Measurements from ENCODE around the gene HECW1. TPM values are rescaled to one million over a fixed set of nuclear protein-coding genes. Genes with fewer than 3 reads are reported as not detected.
"Not testable (repeated sequence)": the region's sequence is repeated elsewhere in the genome, so short reads cannot be mapped to it uniquely, and the experiment has no call there.

HECW1 gene
- total RNA-seq, 2 experiments from 2014 or later = not detected

- ChIA-PET POLR2A (interaction anchor here (0.6 kb wide), 1 partner anchor 124 kb away, joined by 4 read pairs; no protein-coding TSS in a partner anchor), CTCF (no interaction called here)
- no peak overlapping the region for H3K4me3 Mint-ChIP-seq
- ATAC-seq (no peak), DNase-seq (no peak)
- peaks cover 4% of the 10 kb centered on the region for H3K27me3 Mint-ChIP-seq
- no peak overlapping the region for H3K27ac Mint-ChIP-seq
- intact Hi-C loops (cut with DNase I, micrococcal nuclease) = no loop called here
- no peaks in the 10 kb centered on the region for H3K4me1 Mint-ChIP-seq
- H3K36me3 Mint-ChIP-seq (ENCODE audit: low read depth) = no peaks in the 10 kb centered on the region
- H3K9me3 Mint-ChIP-seq (ENCODE audit: low read depth) = no peaks in the 10 kb centered on the region
Measured at GRCh38 chr7:43482679-43483252, 370.3 kb downstream of the HECW1 start.

GRCh38 chr7:43484678-43485395 lies 372.4 kb downstream of the HECW1 start:
- ATAC-seq (no peak), DNase-seq (no peak)
- Mint-ChIP-seq H3K4me1 (no peaks in the 10 kb centered on the region), H3K36me3 (ENCODE audit: low read depth) (no peaks in the 10 kb centered on the region), H3K9me3 (ENCODE audit: low read depth) (no peaks in the 10 kb centered on the region), H3K27ac (no peak overlapping the region), H3K4me3 (no peak overlapping the region), H3K27me3 (peaks cover 4% of the 10 kb centered on the region)
- ChIA-PET CTCF (interaction anchor here (0.7 kb wide), 1 partner anchor 216 kb away, joined by 3 read pairs; no protein-coding TSS in a partner anchor), POLR2A (no interaction called here)
- intact Hi-C loops (cut with DNase I, micrococcal nuclease) = no loop called here

- no peak for ATAC-seq
- ChIA-PET POLR2A (no interaction called here), CTCF (interaction anchor here (0.7 kb wide), 1 partner anchor 215 kb away, joined by 3 read pairs; no protein-coding TSS in a partner anchor)
- H3K4me3 Mint-ChIP-seq = no peak overlapping the region
- no peaks in the 10 kb centered on the region for H3K4me1 Mint-ChIP-seq
- H3K27me3 Mint-ChIP-seq = peaks cover 4% of the 10 kb centered on the region
- H3K9me3 Mint-ChIP-seq (ENCODE audit: low read depth) = no peaks in the 10 kb centered on the region
- H3K36me3 Mint-ChIP-seq (ENCODE audit: low read depth) = no peaks in the 10 kb centered on the region
- H3K27ac Mint-ChIP-seq = no peak overlapping the region
- DNase-seq = no peak
- intact Hi-C loops (cut with DNase I, micrococcal nuclease) = no loop called here
Measured at GRCh38 chr7:43485580-43485979, 373.1 kb downstream of the HECW1 start.

GRCh38 chr7:43486008-43486407 lies 373.6 kb downstream of the HECW1 start:
- DNase-seq; H3K27ac Mint-ChIP-seq; CTCF ChIA-PET; ATAC-seq; H3K27me3 Mint-ChIP-seq; H3K4me1 Mint-ChIP-seq; H3K9me3 Mint-ChIP-seq (ENCODE audit: low read depth); H3K4me3 Mint-ChIP-seq; H3K36me3 Mint-ChIP-seq (ENCODE audit: low read depth); intact Hi-C loops (cut with DNase I, micrococcal nuclease); POLR2A ChIA-PET: not testable (repeated sequence)

- H3K4me1 Mint-ChIP-seq = no peaks in the 10 kb centered on the region
- intact Hi-C loops (cut with DNase I, micrococcal nuclease) = no loop called here
Measured at GRCh38 chr7:43486634-43487033, 374.2 kb downstream of the HECW1 start.

GRCh38 chr7:43487731-43488073 lies 375.3 kb downstream of the HECW1 start:
- ChIA-PET POLR2A (no interaction called here), CTCF (interaction anchor here (1.3 kb wide), 1 partner anchor 9 kb away, joined by 3 read pairs; no protein-coding TSS in a partner anchor)
- Mint-ChIP-seq H3K9me3 (ENCODE audit: low read depth) (no peaks in the 10 kb centered on the region), H3K4me1 (no peaks in the 10 kb centered on the region), H3K27me3 (peaks cover 2% of the 10 kb centered on the region), H3K36me3 (ENCODE audit: low read depth) (no peaks in the 10 kb centered on the region), H3K27ac (no peak overlapping the region), H3K4me3 (no peak overlapping the region)
- intact Hi-C loops (cut with DNase I, micrococcal nuclease) = no loop called here
- ATAC-seq (no peak), DNase-seq (no peak)

More at GRCh38 chr7:43486634-43487033, 374.2 kb downstream of the HECW1 start:
- Mint-ChIP-seq H3K9me3 (ENCODE audit: low read depth) (no peaks in the 10 kb centered on the region), H3K27ac (no peak overlapping the region), H3K4me3 (no peak overlapping the region), H3K36me3 (ENCODE audit: low read depth) (no peaks in the 10 kb centered on the region), H3K27me3 (peaks cover 4% of the 10 kb centered on the region)
- ChIA-PET POLR2A (no interaction called here), CTCF (interaction anchor here (1.1 to 1.3 kb wide), 2 partner anchors 10 to 15 kb away, joined by 3 read pairs; no protein-coding TSS in a partner anchor)
- no peak for ATAC-seq
- no peak for DNase-seq

- peaks cover 2% of the 10 kb centered on the region for H3K27me3 Mint-ChIP-seq
- no peaks in the 10 kb centered on the region for H3K9me3 Mint-ChIP-seq (ENCODE audit: low read depth)
- intact Hi-C loops (cut with DNase I, micrococcal nuclease) = no loop called here
- ATAC-seq (no peak), DNase-seq (no peak)
- H3K4me1 Mint-ChIP-seq = no peaks in the 10 kb centered on the region
- no peaks in the 10 kb centered on the region for H3K36me3 Mint-ChIP-seq (ENCODE audit: low read depth)
- H3K4me3 Mint-ChIP-seq = no peak overlapping the region
- no peak overlapping the region for H3K27ac Mint-ChIP-seq
- CTCF ChIA-PET = interaction anchor here (0.6 kb wide), 1 partner anchor 228 kb away, joined by 3 read pairs; no protein-coding TSS in a partner anchor
- POLR2A ChIA-PET = no interaction called here
Measured at GRCh38 chr7:43489257-43489656, 376.8 kb downstream of the HECW1 start.

- ChIA-PET POLR2A (no interaction called here), CTCF (interaction anchor here (0.8 kb wide), 1 partner anchor 244 kb away, joined by 3 read pairs; no protein-coding TSS in a partner anchor)
- no peaks in the 10 kb centered on the region for H3K4me1 Mint-ChIP-seq
- H3K36me3 Mint-ChIP-seq (ENCODE audit: low read depth) = no peaks in the 10 kb centered on the region
- no peak for DNase-seq
- intact Hi-C loops (cut with DNase I, micrococcal nuclease) = no loop called here
- H3K9me3 Mint-ChIP-seq (ENCODE audit: low read depth) = no peaks in the 10 kb centered on the region
- ATAC-seq = no peak
- no peak overlapping the region for H3K4me3 Mint-ChIP-seq
- H3K27ac Mint-ChIP-seq = no peak overlapping the region
- H3K27me3 Mint-ChIP-seq = peaks cover 2% of the 10 kb centered on the region
Measured at GRCh38 chr7:43490016-43490415, 377.6 kb downstream of the HECW1 start.

GRCh38 chr7:43491123-43491522 lies 378.7 kb downstream of the HECW1 start:
- no peak overlapping the region for H3K4me3 Mint-ChIP-seq
- ChIA-PET POLR2A (no interaction called here), CTCF (interaction anchor here (0.8 kb wide), 1 partner anchor 12 kb away, joined by 3 read pairs; no protein-coding TSS in a partner anchor)
- intact Hi-C loops (cut with DNase I, micrococcal nuclease) = no loop called here
- ATAC-seq (no peak), DNase-seq (no peak)
- no peaks in the 10 kb centered on the region for H3K36me3 Mint-ChIP-seq (ENCODE audit: low read depth)
- H3K4me1 Mint-ChIP-seq = no peaks in the 10 kb centered on the region
- H3K27ac Mint-ChIP-seq = no peak overlapping the region
- H3K27me3 Mint-ChIP-seq = peaks cover 4% of the 10 kb centered on the region
- no peaks in the 10 kb centered on the region for H3K9me3 Mint-ChIP-seq (ENCODE audit: low read depth)

GRCh38 chr7:43491984-43492383 lies 379.5 kb downstream of the HECW1 start:
- ChIA-PET CTCF (interaction anchor here (0.7 kb wide), 1 partner anchor 384 kb away, joined by 3 read pairs; no protein-coding TSS in a partner anchor), POLR2A (no interaction called here)
- H3K27ac Mint-ChIP-seq = no peak overlapping the region
- H3K36me3 Mint-ChIP-seq (ENCODE audit: low read depth) = no peaks in the 10 kb centered on the region
- H3K27me3 Mint-ChIP-seq = peaks cover 6% of the 10 kb centered on the region
- H3K4me3 Mint-ChIP-seq = no peak overlapping the region
- ATAC-seq (no peak), DNase-seq (no peak)
- intact Hi-C loops (cut with DNase I, micrococcal nuclease) = no loop called here
- H3K9me3 Mint-ChIP-seq (ENCODE audit: low read depth) = no peaks in the 10 kb centered on the region
- H3K4me1 Mint-ChIP-seq = no peaks in the 10 kb centered on the region

GRCh38 chr7:43492896-43493295 lies 380.4 kb downstream of the HECW1 start:
- intact Hi-C loops (cut with DNase I, micrococcal nuclease) = no loop called here
- DNase-seq (no peak), ATAC-seq (no peak)
- Mint-ChIP-seq H3K9me3 (ENCODE audit: low read depth) (no peaks in the 10 kb centered on the region), H3K4me3 (no peak overlapping the region), H3K4me1 (no peaks in the 10 kb centered on the region), H3K27ac (no peak overlapping the region), H3K27me3 (peaks cover 11% of the 10 kb centered on the region), H3K36me3 (ENCODE audit: low read depth) (no peaks in the 10 kb centered on the region)
- ChIA-PET CTCF (no interaction called here), POLR2A (no interaction called here)

GRCh38 chr7:43495572-43495971 lies 383.1 kb downstream of the HECW1 start:
- POLR2A ChIA-PET = no interaction called here
- no peaks in the 10 kb centered on the region for H3K9me3 Mint-ChIP-seq (ENCODE audit: low read depth)
- CTCF ChIA-PET = no interaction called here
- H3K36me3 Mint-ChIP-seq (ENCODE audit: low read depth) = no peaks in the 10 kb centered on the region
- DNase-seq (no peak), ATAC-seq (no peak)
- no peak overlapping the region for H3K4me3 Mint-ChIP-seq
- intact Hi-C loops (cut with DNase I, micrococcal nuclease) = no loop called here
- H3K4me1 Mint-ChIP-seq = no peaks in the 10 kb centered on the region
- peaks cover 11% of the 10 kb centered on the region for H3K27me3 Mint-ChIP-seq
- no peak overlapping the region for H3K27ac Mint-ChIP-seq
